GM19099 (cell line): ENCODE measurements around the gene SSR2.

Experiments used
- POLR2A ChIP-seq: IDR thresholded peaks from 3 replicates; pipeline ENCODE4 v1.6.1; 2011; ENCODE audit warnings: low read depth; ENCODE audit not compliant: insufficient read length; ENCODE audit errors: extremely low read depth

Gene SSR2

DNA sequence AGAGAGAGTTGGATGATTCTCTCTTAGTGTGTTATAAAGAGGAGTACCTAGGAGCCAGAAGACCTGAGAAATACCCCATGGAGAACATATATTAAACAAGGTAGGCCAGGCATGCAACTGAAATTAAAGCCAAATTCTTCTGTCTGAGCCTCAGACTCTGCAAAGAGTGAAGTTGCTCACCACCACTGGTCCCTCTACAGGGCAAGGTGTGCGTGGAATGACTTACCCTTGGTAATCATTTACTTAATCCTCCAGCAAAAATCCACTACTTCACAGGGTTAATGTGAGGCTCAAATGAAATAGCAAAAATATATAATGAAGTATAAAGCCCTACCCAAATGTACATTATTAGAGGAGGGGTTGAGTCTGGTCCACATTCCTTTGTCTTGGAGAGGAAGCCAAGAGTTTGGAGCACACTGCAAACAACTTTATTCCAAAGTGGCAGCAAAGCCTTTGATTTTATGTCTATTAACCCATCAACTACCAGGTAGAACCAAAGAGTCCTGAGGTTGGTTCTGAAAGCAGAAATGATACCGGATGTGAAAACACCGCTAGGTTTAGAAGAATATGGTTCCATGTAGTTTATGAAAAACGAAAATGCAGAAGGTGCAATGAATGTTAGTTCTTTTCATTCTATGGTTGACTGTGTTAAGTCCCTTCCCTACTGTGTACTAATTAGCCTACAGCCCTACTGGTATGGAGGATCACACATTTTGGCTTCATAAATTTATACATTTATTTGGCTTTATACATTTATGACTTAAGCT, 8.5 kb downstream of the SSR2 start:
- no peak for TF ChIP-seq POLR2A

DNA sequence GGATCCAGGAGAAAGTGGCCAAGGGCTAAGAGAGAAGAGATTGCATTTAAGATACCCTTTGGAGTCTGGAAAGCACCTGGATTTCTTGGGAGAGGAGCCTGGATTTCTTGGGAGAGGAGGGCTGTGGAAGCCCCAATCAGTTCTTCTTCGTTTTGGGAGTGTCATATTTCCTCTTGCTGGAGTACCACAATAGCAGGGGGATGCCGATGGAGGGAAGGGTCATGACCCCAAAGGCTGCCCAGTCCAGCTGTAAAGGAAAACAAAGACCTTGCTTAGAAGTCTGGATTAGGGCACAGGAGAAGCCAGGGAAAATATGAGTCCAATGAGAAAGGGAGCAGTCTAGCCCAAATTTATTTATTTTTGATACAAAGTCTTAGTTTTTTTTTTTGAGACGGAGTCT, 11.3 kb downstream of the SSR2 start:
- no peak for TF ChIP-seq POLR2A

DNA sequence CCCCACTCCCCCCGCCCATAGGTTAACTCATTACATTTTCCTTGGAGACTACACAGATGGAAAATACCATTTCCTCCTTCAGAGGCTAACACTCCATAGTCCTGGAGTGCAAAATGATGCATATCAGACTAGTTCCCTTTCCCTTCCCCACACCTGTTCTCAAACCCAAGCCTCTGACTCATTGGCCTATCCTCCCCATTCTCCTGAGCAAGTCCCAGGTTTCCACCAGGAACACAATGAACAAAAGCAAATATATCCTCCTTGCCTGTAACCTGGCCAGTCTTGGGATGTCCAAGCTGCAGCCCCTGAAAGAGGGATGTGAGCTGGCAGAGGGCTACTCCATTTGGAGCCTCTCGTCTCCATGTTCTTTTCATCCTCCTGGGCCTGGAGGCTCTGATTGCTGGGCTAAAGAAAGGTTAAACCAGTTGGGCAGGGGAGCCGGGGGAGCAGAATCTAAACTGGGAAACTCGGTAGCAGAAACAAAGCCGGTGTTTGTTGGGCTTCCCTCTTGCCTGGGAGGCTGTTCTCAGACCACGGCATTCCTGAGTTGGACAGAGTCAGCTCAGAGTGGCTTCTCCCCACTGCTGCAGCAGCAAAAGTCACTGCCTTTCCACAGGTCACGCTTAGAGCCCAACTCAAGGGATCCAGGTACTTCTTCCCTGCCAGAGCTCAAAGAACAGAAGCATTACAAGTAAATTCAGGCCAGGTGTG, 13.9 kb downstream of the SSR2 start:
- TF ChIP-seq POLR2A, result no peak

DNA sequence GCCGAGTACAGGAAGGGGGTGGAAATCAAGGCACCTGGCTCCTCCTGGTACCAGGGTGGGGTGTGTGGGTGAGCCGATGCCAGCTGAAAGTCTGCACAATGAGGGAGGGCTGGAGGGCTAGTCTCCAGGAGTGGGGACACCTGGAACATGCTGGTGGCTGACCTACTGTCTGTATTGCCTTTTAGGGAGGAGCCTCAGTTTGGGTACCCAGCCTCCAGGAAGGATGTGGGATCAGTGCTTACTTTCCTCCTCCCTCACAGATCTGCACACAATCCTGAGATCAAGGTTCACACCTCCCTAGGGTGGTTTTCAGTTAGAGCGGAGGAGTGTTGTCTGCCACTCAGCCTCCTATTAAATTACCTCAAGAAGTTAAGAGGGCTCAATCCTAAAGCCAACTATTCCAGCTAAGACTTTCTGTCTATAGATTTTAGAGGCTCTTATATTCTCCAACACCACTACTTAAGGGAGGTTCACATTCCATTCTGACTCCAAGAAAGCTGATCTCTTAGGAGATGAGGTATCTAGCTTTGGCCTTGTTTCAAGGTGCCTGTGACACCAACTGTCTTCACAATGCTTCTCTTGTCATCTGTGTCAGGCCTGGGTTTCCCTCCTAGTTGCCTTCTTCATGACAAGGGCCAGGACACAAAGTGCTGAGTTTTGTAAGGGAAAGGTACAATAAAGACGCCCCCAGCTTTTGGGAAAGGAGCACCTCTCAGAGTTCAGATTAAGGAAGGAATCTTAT, 15.7 kb downstream of the SSR2 start:
- TF ChIP-seq POLR2A, result no peak

DNA sequence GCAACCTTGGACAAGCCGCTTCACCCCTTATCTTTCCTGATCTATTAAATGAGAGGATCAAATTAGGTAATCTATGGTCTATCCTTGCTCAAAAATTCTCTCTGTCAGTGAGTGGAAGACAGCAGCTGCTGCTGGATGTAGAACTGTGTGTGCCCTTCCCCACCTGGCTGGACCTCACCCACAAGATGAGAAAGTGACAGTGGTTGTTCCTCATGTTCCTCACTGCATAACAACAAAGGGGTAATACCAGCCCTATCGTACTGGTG, 16.9 kb downstream of the SSR2 start:
- TF ChIP-seq POLR2A, result no peak

DNA sequence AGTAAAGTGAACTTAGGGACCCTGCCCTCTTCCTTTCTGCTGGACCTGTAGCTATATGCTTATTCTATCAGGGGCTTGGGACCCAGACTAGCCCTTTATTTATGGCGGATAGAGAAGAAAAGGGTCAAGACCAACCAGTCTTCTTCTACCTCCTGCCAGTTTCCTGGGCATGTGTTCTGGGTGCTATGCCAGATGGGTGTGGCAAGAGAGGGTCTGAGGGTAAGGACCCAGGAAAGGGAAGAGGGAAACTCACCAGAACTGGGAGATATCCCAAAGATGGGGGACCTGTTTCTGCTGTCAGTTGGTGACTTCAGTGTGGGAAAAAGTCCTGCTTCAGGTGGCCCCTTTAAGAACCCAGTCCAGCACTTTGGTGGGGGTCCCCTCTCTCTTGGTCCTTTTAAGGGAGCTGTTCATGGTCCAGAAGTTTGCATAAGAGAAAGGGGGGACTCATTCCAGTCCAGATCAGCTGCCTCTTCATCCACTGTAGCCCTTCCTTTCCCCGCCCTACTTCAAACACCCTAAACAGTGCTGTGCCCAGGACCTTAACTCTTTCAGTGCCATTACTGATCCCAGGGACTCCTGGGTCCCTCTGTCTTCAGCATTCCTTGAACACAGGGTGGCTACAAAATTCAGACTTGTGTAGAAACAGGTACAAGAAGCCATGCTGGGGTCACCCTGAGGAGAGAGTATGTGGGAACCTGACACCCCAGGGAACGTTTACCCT, 18.4 kb downstream of the SSR2 start:
- no peak for TF ChIP-seq POLR2A

DNA sequence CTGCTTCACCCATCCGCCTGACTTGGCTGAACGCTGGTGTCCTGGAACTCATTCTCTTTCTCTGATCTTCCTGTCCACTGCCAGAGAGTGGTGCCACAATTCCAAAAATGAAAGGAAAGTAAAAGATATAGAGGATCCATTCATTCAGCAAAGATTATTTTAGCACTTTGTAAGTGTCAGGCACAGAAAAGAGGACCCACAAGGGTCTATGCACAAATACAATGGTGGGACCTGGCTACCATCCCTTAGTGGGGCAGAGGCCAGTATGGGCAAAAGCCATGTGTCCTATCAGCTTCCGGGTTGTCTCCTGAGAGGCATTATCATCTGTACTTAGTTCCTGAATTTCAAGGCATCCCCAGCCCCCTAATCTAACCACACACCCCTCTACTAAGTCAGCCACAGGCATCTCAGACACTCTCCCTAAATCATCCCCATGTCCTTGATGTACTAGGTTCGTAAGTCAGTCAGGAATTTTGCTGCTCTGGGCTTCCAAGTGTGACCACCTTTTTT, 19.0 kb downstream of the SSR2 start:
- no peak for TF ChIP-seq POLR2A

DNA sequence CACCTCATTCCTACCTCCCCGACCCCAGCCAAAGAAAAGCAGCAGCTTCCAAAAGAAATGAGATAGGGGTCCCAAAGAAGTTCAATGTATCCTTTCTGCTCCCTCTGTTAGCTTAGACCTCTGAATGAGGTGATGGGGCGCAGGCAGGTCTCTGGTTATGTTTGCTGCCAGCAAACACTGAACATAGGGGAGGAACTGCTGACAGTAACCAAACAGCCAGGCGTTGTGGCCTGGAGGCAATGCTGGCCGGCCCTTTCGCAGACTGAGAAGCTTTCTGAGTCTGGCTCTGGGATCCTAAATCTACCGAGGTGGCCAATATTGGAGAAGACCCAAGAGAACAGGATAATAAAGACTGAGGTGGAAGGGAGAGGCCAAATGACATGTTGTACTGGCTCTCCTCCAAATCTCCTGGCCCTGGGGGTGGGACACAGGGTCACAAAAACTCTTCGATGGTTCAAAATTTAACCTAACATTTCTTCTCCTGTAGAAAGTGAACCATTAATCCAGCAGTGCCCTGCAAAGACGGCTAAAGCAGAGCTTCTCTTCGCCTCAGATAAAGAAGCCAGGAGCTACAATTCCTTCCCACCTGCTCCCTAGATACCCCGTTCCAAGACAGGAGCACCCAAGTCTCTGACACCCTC, 19.6 kb downstream of the SSR2 start:
- no peak for TF ChIP-seq POLR2A

DNA sequence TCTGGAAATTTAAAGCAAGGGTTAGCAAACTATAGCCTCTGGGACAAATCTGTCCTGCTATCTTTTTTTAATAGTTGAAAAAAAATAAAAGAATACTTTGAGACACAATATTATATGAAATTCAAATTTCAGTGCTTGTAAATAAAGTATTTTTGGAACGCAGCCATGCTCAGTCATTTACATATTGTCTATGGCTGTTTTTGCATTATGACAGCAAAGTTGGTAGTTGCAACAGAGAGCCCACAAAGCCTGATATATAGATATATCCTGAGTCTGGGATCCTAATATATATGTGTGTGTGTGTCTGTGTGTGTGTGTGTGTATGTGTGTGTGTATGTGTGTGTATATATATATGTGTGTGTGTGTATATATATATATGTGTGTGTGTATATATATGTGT, 20.8 kb downstream of the SSR2 start:
- TF ChIP-seq POLR2A, result no peak

DNA sequence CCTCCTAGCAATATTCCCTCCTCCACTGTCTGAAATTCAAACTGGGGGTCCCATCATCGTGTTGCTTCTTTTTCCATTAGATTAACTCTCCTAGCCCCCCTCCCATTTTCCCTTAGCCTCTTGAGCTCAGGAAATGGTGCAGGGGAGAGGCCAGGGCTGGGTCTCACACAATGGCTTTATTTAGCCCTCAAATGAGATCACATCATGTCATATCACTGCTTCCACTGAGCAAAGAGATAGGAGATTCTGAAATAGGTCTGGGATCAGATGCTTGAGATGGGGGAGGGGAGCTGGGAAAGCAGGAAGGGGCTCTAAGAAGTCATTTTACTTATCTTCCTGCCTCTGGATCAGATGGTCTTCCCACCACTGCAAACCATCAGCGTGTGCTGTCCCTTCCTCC, 24.6 kb downstream of the SSR2 start:
- TF ChIP-seq POLR2A, result no peak

DNA sequence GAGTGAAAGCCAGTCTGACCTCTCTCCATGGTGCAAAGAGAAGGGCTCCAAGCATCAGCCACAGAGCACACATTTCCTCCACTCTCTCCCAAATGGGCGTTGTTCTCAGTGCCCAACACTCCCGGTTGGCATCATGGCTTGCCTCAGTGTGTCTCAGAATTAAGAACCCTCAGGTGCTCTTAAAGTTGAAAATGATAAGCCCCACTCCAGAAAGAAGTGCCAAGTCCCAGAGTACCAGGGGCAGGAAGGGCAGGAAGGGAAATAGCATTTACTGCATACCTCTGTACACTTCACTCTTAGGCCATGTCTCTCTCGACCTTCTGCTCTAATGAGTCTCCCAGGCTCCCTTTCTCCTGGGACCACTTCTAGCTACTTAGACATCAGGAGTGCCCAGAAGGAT, 27.2 kb downstream of the SSR2 start:
- no peak for TF ChIP-seq POLR2A

DNA sequence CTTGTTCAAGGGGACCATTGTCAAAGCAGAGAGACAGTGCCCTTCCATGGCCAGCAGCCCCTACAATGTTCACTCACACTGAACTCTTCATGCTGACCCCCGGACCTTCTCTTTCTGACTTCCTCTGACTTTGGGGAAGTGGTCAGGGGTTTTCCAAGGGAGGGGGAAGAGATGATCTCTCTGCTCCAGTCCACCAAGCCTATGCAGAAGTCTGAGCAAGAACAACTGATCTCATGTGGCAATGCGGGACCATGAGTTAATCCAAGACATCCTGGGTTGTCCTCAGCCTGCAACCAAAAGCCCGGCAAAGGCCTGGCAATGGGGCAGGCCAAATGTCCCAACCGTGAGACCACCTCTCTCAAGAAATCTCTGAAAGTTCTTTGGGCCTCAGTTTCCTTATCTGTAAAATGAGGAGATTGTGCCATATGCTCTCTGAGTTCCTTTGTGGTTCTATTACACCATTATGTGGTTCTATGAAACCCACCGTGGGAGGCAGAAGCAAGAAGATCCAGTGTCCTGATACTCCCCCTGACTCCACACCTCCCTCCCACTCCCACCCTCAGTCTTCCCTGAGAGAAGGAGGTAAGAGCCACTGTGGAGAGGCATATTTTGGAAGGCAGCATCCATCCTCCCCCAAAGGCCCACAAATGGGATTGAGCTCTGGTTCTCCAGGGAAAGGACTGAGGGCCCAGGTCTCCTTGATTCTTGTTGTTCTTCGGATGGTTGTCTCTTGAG, 30.6 kb downstream of the SSR2 start:
- TF ChIP-seq POLR2A, result no peak

DNA sequence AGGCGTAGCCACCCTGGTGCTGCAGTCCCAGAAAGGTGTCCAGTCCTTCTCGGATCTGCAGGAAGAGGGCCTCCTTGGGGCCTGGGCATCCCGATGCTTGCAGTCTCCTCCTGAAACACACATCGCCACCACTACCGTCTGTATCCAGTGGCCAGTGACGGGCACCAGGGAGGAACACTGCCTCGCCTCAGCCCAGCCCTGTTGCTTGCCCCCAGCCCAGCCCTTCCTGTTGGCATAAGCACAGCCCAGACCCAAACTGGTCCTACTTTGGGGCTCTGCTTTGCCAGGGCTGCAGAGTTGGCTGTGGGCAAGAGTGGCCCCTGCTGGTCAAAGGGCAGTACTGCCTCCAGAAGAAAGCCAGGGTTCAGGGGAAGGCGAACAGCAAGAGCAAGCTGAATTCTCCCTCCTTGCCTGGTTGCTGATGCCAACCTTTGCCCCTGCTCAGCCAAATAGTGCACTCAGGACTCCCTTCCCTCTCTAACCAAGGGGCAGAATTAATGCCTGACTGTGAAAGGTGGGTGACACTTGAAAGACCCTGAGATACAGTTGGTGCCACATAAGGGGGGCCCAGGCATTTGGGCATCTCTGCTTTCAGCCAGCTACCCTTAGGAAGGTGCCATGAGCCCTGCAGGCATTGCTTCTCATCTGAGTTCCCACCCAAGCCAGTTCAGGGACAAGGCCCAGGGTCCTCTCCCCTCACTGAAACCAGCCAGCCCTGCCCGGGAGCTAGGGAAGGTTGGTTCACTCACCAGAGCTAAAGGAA, 31.3 kb downstream of the SSR2 start:
- no peak for TF ChIP-seq POLR2A
